AG10803 (cell line): ENCODE data around the gene KTN1.

Experiments
- DNase-seq: peaks from one replicate; pipeline ENCODE4 v3.0.0; 2010; ENCODE audit warnings: low read depth
- H3K4me3 ChIP-seq: 2 replicates; pipeline ENCODE4 v1.5.1; 2011; ENCODE audit warnings: mild to moderate bottlenecking, low read length, control low read depth
- TF ChIP-seq, protein P1 (sequence below): conservative IDR thresholded peaks from 2 replicates; pipeline ENCODE4 v1.5.1; 2011; ENCODE audit warnings: mild to moderate bottlenecking, low read length, control low read depth, inconsistent platforms

Gene KTN1

DNA sequence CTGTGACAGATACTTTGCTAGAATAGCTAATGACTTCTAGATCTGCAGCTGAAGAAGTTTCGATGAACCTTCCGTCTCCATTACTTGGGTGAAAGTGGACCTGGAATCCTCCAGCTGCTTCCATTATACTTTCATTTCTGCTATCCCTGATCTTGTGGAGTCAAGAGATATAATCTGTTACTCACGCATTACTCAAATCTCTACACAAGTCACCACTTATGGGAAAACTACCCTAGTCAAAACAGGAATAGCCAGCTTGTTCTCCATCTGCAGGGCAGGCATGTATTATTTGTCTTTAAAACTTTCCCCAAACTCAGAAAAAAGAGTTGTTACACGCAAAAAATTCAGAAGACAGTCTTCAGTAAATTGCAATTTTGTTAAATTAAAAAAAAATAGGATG is 2.8 kb upstream of the KTN1 start:
- no peak overlapping the region for H3K4me3 ChIP-seq
- DNase-seq, result no peak
- TF ChIP-seq, protein P1, sequence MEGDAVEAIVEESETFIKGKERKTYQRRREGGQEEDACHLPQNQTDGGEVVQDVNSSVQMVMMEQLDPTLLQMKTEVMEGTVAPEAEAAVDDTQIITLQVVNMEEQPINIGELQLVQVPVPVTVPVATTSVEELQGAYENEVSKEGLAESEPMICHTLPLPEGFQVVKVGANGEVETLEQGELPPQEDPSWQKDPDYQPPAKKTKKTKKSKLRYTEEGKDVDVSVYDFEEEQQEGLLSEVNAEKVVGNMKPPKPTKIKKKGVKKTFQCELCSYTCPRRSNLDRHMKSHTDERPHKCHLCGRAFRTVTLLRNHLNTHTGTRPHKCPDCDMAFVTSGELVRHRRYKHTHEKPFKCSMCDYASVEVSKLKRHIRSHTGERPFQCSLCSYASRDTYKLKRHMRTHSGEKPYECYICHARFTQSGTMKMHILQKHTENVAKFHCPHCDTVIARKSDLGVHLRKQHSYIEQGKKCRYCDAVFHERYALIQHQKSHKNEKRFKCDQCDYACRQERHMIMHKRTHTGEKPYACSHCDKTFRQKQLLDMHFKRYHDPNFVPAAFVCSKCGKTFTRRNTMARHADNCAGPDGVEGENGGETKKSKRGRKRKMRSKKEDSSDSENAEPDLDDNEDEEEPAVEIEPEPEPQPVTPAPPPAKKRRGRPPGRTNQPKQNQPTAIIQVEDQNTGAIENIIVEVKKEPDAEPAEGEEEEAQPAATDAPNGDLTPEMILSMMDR, result no peak

DNA sequence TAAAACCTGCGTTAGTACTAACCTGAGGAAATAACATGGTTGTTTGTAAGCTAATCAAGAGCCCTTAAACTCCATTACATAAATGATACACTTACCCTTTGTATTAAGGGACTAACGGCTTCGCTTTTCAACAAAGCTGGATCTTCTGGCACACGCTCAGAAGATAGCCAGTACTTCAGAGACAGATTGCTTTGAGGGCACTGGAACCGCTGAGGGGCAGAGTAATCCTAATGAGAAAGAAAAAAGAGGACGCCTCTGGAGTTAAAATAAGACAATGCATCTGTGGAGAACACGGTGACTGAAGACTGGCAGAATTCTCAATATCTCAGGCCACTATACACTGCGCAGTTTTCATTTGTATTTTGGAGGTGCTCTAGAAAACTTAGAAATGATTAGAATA is 1.5 kb upstream of the KTN1 start:
- H3K4me3 ChIP-seq, result peak overlapping the region; percentile 78
- peak; percentile 13 for DNase-seq

DNA sequence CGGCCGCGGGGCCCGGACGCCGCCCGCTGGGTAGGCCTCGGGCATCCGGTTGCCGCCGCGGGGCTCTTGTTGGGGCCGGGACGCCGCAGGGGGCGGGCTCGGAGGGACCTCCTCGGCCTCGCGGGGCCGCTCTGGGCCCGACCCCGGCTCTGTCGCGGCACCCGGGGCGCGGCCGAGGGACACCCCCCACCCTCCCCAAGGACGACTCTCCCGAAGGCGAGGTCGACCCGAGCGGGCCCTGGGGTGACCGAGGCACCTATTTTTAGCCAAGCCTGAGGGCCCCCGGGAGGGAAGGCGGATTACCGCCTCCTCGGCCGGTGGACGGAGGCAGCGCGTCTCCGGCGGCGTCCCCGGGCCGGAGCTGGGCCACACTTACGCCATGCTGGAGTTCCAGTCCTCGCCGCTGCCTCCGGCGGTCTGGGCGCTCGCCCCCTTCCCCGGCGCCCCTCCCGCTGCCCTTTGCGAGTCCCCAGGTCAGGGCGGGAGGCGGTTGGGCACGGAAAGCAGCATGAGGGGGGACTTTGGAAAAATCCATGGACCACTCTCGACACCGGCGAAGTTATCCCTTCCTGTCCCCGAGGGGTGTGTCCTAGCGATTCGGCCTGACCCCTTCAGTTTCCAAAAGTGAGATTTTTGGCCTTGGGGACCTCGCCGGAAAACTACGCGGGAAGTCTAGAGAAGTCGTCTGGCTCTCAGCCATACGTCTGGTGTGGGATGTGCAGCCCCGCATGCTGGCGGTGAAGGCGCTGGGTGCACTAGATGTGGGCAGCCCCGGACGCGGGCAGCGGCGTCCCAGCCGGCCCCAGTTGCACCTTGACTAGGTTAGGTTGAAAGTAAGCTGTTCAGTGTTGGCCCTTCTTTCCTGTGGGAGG is 699 bp downstream of the KTN1 start:
- peak overlapping the region; percentile 79 for H3K4me3 ChIP-seq
- TF ChIP-seq, protein P1, result no peak
- DNase-seq, result peak; percentile 31

More for the DNA sequence above, 1.5 kb upstream of the KTN1 start:
- TF ChIP-seq, protein P1, result no peak

DNA sequence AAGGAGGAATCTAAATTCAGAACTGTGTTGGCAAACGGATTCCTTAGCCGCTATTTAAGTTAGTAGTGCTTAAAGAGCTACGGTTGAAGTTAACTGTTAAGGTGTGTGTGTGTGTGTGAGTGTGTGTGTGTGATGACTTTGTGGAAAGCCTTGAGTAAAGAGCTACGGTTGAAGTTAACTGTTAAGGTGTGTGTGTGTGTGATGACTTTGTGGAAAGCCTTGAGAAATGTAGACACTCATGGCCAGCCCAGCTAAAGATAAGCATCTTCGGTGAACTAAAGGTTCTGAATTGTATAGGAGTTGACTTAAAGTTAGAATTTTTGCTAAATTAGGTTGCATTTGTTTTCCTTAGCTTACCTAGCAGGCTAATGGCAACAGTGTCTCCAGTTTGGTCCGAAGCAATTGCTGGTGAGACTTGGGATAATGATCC is 1.4 kb downstream of the KTN1 start:
- no peak for DNase-seq
- TF ChIP-seq, protein P1, result no peak

DNA sequence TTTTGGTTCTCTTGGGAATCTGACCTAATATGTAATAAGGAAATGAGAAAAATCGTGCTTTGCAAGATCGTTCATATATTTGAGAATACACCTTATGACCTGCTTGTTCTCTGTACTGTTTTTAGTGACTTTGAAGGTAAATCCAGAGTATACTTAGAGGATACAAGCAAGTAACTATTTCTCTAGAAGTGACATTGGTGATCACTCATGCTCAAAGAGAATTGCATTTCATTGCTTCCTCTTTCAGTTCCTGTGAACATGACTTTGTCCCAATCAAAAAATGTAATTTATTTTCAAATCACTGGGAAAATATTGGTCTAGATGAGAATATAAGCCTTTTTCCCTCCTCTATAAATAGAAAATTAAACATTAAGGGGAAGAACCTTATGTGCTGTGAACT is 2.7 kb downstream of the KTN1 start:
- no peak overlapping the region for H3K4me3 ChIP-seq
- TF ChIP-seq, protein P1, result no peak
- DNase-seq, result no peak

More for the DNA sequence above, 1.4 kb downstream of the KTN1 start:
- peak overlapping the region; percentile 79 for H3K4me3 ChIP-seq

DNA sequence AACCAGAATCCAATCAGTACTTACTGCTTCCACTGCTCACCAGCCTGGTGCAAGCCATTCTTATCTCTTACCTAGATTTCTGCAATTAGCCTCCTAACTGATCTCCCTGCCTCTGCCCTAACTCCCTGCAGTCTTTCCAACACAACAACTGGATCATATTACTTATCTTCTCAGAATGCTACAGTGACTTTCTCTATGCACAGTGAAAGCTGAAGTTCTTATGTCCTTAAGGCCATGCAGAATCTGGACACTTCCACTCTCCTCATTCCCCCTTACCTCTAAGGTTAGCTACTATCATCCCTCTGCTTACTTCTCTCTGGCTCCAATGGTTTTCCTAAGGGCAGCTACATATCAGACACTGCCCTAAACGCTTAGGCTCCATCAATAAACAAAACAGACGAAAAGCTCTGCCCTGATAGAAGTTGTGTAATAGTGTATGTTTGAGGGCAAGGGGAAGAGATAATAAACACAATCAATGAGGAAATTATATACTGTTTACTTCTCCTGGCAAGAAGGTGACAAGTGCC is 4.0 kb downstream of the KTN1 start:
- H3K4me3 ChIP-seq, result no peak overlapping the region
- TF ChIP-seq, protein P1, result no peak
- DNase-seq, result no peak

DNA sequence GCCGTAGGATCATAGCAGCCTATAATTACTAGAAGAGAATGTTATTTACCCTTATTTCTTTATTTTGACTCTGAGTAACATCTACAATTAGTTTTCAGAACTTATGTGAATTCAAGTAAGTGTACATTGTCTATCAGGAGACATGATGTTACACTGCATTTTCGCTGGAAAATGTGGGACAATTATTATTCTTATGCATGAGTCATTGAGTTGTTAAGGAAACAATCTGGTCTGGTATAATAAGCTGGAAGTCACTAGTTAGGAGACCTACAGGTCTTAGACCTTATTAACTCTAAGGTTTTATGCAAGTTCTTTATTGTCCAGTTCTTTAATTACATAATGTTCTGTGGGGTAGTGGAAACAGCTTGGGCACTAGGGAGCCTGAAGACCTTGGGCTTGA is 5.8 kb downstream of the KTN1 start:
- TF ChIP-seq, protein P1, result no peak
- no peak overlapping the region for H3K4me3 ChIP-seq
- peak; percentile 16 for DNase-seq
